HEK293T (cell line): ENCODE data around the gene MRPL41.
"Not testable (repeated sequence)": the region's sequence is repeated elsewhere in the genome, so short reads cannot be mapped to it uniquely, and the experiment has no call there.

Experiments used
- FOXA1 ChIP-seq: fragments of 450-650 bp; IDR thresholded peaks from 2 replicates; pipeline ENCODE4 v1.6.1; 2016; ENCODE audit warnings: mild to moderate bottlenecking
- FOXK2 ChIP-seq: fragments of 450-650 bp; IDR thresholded peaks from 2 replicates; pipeline ENCODE4 v1.6.1; 2016; ENCODE audit warnings: mild to moderate bottlenecking
- ZNF384 ChIP-seq: fragments of 450-650 bp; IDR thresholded peaks from 2 replicates; pipeline ENCODE4 v1.6.1; 2016

DNA sequence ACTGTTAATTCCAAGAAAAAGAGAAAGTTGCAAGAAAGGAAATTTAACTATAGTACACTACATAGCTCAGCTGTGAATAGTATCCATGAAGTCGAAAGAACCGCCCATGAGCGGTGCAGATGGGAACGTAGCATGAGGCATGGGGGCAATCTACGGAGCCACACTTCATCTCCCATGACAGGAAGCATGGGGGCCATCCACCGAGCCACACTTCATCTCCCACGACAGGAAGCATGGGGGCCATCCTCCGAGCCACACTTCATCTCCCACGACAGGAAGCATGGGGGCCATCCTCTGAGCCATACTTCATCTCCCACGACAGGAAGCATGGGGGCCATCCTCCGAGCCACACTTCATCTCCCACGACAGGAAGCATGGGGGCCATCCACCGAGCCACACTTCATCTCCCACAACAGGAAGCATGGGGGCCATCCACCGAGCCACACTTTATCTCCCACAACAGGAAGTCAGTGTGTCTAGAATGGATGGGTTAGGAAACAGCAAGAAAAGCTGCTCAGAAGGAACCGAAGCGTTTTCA is 15.0 kb upstream of the MRPL41 start:
- not testable (repeated sequence) for TF ChIP-seq ZNF384, FOXA1, FOXK2
